Activated CD8-positive, alpha-beta memory T cell treated with anti-CD3 and anti-CD28 coated beads, Interleukin-2, amount 50 U/mL, for 1 hour (primary cell): ENCODE results near the gene C17orf107.

Experiments used
- DNase-seq: peaks from one replicate; pipeline ENCODE4 v3.0.0-alpha.2; 2020; ENCODE audit errors: extremely low read depth

C17orf107 gene

GRCh38 chr17:4934173-4934979, 35.0 kb downstream of the C17orf107 start:
- no peak for DNase-seq

- DNase-seq = no peak
These were observed 36.3 kb downstream of the C17orf107 start for GRCh38 chr17:4935650-4936049.

- DNase-seq = no peak
These were observed 37.1 kb downstream of the C17orf107 start for GRCh38 chr17:4936436-4936835.

- DNase-seq = no peak
These were observed 38.2 kb downstream of the C17orf107 start for GRCh38 chr17:4937553-4937952.

GRCh38 chr17:4938069-4938491, 38.7 kb downstream of the C17orf107 start:
- no peak for DNase-seq

GRCh38 chr17:4938688-4939545, 39.6 kb downstream of the C17orf107 start:
- DNase-seq = no peak

GRCh38 chr17:4939546-4939795, 40.1 kb downstream of the C17orf107 start:
- no peak for DNase-seq

GRCh38 chr17:4939796-4940554, 40.6 kb downstream of the C17orf107 start, which contains the start of the genes RNF167 and SLC25A11:
TSS of gene RNF167 (plus strand) at chr17:4940268. CDS start at chr17:4940910, 642 bp downstream.
TSS of gene SLC25A11 (minus strand) at chr17:4940046. CDS start at chr17:4939910, 136 bp downstream.
- DNase-seq = peak; percentile 95

GRCh38 chr17:4940555-4941318, 41.4 kb downstream of the C17orf107 start:
- DNase-seq = no peak

GRCh38 chr17:4941319-4941610, 41.9 kb downstream of the C17orf107 start:
- DNase-seq = no peak

GRCh38 chr17:4942760-4943508, 43.6 kb downstream of the C17orf107 start:
- DNase-seq = no peak

- DNase-seq = no peak
These were observed 44.8 kb downstream of the C17orf107 start for GRCh38 chr17:4944163-4944553.

GRCh38 chr17:4944554-4945175, 45.3 kb downstream of the C17orf107 start:
- no peak for DNase-seq

- DNase-seq = no peak
These were observed 46.0 kb downstream of the C17orf107 start for GRCh38 chr17:4945176-4945943.

GRCh38 chr17:4945944-4946280, 46.6 kb downstream of the C17orf107 start:
- no peak for DNase-seq

GRCh38 chr17:4946312-4946976, 47.1 kb downstream of the C17orf107 start:
- DNase-seq = no peak

GRCh38 chr17:4947010-4947410, 47.7 kb downstream of the C17orf107 start:
- DNase-seq = no peak

GRCh38 chr17:4947411-4948165, 48.3 kb downstream of the C17orf107 start:
- no peak for DNase-seq
